GM12801 (cell line): ENCODE data around the gene PNO1.

Source experiments
- TF ChIP-seq, protein P1 (sequence below): IDR thresholded peaks from one replicate; pipeline ENCODE4 v1.5.1; 2011; ENCODE audit warnings: control low read depth; ENCODE audit not compliant: insufficient read length; ENCODE audit errors: extremely low read depth

PNO1 gene

DNA sequence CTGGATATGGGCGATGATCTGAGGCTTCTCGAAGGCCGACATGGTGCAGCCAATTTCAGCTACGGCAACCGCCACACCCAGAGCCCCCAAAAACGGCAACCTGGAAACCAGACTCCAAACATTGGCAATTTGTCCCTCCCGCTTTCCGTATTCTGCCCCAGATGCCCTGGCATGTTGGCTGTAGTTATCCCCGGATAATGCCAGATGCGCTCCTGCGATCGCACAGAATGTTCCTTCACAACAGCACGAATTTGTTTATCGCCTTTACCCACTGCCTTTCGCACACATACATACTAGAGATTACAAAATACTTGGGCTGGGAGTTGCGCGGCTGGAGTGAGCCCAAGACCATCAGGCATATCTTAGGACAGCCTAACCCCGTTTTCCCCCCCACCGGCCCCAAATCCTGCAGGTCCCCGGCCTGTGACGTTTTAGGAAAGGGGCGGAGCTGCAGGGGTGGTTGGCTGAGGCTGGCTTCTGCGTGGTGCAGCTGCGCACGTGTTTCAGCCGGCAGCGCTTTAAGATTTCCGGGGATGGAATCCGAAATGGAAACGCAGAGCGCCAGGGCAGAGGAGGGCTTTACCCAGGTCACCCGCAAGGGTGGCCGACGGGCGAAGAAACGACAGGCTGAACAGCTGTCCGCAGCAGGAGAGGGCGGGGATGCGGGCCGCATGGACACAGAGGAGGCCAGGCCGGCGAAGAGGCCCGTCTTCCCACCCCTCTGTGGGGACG lies at the start of gene PNO1:
Gene PNO1 (plus strand): TSS at position 487 of the 732 bp plus-strand sequence. CDS start 47 bp downstream, at position 534.
- TF ChIP-seq, protein P1, sequence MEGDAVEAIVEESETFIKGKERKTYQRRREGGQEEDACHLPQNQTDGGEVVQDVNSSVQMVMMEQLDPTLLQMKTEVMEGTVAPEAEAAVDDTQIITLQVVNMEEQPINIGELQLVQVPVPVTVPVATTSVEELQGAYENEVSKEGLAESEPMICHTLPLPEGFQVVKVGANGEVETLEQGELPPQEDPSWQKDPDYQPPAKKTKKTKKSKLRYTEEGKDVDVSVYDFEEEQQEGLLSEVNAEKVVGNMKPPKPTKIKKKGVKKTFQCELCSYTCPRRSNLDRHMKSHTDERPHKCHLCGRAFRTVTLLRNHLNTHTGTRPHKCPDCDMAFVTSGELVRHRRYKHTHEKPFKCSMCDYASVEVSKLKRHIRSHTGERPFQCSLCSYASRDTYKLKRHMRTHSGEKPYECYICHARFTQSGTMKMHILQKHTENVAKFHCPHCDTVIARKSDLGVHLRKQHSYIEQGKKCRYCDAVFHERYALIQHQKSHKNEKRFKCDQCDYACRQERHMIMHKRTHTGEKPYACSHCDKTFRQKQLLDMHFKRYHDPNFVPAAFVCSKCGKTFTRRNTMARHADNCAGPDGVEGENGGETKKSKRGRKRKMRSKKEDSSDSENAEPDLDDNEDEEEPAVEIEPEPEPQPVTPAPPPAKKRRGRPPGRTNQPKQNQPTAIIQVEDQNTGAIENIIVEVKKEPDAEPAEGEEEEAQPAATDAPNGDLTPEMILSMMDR: no peak

DNA sequence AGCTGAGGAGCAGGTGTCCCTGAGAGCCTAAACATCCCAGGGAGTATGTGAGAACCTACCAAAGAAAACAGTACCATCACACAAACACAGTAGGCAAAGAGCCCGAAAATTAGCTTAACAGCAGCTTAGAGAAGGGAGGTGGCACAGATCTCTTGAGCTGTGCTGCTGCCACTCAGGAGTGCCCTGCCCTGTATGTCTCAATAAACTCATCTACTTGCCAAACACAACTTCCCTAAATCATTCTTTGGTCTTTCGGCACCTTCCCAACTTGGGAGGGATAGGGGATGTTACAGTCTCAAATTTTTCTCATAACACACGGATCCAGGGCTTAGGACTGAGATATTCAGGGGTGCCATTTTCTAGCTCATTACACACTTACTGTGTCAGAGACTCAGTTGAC lies 49.6 kb upstream of the PNO1 start:
- TF ChIP-seq, protein P1: no peak

DNA sequence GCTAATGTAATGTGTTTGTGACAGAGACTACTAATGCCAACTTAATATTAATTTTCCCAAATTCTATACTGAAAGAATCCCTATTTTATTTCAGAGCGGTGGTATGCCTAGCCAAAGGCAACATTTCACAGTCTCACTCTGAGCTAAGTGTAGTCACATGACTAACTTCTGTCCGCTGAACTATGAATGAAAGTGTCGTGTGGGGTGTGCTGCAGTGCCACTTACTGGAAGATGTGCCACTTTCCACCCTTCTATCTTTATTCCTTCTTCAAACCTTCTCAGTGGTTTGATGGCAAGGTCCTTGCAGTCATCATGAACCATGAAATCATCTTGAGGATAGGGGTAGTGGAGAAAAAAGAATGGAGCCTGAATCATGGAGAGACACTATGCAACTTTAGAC lies 47.6 kb upstream of the PNO1 start:
- TF ChIP-seq, protein P1: no peak

DNA sequence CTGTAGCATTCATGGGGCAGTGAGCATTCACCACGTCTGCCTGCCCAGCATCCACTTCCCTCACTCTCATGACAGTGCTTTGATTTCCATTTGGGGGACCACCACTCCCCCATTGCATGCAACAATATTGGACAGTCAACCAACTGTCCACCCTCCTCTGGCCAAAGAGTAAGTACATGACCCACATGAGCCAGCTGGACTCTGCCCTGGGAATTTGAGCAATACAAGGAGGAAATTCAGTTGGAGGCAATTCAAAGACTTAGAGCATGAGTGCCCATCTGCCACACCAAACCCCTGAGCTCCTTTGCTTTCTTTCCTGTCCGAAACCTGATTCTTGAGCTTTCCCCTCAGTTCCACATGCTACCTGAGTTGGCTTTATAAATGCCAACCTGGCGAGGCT lies 41.7 kb upstream of the PNO1 start:
- TF ChIP-seq, protein P1: no peak

DNA sequence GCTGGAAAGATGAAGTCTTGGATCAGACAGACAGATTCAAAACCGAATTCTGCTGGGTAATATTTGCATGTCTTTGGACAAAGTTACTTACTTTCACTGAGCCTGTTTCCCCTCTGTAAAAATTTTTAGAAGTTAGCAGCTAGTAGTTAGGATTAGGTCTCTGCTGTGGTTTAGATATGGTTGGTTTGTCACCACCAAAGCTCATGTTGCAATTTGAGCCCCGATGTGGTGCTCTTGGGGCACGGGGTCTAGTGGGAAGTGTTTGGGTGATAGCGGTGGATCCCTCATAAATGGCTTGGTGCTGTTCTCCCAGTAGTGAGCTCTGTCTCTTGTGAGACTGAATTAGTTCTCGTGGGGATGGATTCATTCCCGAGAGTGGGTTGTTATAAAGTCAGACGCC lies 38.9 kb upstream of the PNO1 start:
- TF ChIP-seq, protein P1: no peak

DNA sequence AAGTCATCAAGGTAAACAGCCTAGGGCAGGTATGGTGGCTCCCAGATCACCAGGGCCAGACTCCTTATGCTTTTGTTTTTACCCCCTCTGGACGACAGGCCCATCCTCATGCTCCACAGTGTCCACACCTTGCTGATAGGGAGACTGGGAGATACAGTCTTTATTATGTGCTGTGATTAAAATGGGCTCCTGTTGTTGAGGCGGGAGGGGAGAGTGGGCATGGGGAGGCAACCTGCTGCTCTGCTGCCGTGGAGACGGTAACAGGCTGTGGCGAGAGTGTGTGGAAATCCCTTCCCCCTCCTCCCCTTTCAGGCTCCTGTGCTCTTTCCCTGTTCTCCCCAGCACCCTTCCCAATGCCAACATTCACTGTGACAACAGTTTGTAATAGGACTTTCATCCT lies 38.2 kb upstream of the PNO1 start:
- TF ChIP-seq, protein P1: no peak

DNA sequence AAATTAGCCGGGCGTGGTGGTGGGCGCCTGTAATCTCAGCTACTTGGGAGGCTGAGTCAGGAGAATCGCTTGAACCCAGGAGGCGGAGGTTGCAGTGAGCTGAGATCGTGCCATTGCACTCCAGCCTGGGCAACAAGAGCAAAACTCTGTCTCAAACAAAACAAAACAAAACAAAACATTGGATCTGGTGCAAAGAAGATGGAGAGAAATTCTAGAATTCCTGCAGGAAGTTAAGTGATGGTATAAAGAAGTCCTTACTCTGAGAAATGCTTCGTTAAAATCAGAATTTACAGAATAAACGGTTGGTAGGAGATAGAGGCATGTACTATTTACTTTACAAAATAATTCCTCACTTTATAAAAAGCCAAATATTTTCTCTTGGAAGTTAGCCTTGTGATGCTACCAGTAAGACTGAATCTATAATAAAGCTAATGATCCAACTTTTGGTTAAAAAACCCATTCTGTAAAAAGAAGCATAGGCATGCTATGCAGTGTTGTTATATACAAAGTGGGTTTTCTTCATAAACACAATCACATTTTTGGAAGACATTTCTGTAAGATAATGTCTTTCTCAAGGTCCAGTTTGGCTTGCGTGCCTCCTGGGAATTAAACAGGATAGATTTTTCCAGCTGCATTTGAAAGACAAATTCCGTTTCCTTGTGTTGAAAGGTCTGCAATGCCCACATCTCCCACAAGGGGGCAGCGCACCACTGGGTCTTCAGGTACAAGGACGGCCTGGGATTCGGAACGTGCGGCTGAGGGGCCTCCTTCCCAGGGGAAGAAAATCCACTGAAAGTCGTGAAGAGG lies 35.6 kb upstream of the PNO1 start:
- TF ChIP-seq, protein P1: peak; percentile 79
